CD4-positive, alpha-beta T cell treated with Interleukin-1 beta for 1 hour (primary cell): Measurements from ENCODE around the gene LRCH2.

Source experiments
- DNase-seq, 2 donors: peaks; one replicate each; pipeline ENCODE4 v3.0.0-alpha.2; 2020 to 2022

LRCH2 gene

DNA sequence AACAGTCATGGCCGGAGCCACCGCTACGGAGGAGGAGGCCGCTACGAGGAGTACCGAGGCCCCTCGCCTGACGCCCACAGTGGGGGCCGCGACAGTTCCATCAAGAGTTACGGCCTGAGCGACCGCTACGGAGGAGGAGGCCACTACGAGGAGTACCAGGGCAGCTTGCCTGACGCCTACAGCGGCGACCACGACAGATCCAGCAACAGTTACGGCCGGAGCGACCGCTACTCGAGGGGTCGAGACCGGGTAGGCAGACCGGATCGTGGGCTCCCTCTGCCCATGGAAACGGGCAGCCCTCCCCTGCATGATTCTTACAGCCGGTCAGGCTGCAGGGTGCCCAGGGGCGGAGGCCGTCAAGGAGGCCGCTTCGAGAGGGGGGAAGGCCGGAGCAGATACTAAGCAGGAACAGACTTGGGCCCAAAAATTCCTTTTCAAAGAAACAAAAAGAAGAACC, 41.6 kb downstream of the LRCH2 start:
- no peak for DNase-seq

DNA sequence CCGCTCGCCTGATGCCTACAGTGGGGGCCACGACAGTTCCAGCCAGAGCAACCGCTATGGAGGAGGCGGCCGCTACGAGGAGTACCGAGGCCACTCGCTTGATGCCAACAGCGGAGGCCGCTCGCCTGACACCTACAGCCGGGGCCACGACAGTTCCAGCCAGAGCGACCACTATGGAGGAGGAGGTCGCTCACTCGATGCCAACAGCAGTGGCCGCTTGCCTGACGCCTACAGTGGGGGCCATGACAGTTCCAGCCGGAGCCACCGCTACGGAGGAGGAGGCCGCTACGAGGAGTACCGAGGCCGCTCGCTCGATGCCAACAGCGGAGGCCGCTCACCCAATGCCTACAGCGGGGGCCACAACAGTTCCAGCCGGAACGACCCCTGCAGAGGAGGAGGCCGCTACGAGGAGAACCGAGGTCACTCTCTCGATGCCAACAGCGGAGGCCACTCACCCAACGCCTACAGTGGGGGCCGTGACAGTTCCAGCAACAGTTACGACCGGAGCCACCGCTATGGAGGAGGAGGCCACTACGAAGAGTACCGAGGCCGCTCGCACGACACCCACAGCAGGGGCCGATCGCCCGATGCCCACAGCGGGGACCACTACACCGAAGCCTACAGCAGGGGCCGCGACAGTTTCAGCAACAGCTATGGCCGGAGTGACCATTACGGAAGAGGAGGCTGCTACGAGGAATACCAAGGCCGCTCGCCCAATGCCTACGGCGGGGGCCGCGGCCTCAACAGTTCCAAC, 42.2 kb downstream of the LRCH2 start:
- DNase-seq, result no peak

DNA sequence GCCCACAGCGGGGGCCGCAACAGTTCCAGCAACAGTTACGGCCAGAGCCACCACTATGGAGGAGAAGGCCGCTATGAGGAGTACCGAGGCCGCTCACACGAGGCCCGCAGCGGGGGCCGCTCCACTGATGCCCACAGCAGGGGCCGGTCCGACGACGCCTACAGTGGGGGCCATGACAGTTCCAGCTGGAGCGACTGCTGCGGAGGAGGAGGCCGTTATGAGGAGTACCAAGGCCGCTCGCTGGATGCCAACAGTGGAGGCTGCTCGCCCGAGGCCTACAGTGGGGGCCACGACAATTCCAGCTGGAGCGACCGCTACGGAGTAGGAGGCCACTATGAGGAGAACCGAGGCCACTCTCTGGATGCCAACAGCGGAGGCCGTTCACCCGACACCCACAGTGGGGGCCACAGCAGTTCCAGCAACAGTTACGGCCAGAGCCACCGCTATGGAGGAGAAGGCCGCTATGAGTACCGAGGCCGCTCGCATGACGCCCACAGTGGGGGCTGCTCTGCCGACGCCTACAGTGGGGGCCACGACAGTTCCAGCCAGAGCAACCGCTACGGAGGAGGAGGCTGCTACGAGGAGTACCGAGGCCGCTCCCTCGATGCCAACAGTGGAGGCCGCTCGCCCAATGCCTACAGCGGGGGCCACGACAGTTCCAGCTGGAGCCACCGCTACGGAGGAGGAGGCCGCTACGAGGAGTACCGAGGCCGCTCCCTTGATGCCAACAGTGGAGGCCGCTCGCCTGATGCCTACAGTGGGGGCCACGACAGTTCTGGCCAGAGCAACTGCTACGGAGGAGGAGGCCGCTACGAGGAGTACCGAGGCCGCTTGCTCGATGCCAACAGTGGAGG, 43.0 kb downstream of the LRCH2 start:
- DNase-seq, result no peak

DNA sequence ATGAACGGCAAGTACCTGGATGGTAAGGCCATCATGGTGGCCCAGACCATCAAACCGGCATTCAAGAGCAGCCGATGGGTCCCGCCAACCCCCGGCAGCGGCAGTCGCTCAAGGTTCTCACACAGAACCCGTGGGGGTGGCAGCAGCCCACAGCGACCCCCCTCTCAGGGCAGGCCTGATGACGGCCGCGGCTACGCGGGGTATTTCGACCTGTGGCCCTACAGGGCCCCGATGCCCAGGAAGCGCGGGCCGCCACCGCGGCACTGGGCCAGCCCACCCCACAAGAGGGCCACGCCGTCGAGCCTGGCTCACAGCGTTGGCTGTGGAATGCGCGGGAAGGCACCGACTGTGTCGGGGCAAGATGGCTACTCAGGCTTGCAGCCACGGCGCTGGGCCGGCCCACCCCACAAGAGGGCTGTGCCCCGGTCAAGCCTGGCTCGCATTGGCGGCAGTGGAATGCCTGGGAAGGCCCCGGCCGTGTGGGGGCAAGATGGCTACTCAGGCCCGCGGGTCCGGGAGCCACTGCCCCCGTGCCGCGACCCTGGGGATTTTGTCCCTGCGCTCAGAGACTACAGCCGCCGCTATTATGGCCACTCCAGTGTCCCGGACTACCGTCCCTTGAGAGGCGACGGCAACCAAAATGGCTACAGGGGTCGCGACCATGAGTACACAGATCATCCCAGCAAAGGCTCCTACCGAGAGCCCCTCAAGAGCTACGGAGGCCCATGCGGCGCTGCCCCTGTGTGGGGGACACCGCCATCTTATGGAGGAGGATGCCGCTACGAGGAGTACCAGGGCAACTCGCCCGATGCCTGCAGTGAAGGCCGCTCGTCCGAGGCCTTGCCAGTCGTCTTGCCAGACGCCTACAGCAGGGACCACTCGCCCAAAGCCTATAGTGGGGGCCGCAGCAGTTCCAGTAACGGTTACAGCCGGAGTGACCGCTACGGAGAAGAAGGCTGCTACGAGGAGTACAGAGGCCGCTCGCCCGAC, 44.0 kb downstream of the LRCH2 start:
- DNase-seq, result no peak

DNA sequence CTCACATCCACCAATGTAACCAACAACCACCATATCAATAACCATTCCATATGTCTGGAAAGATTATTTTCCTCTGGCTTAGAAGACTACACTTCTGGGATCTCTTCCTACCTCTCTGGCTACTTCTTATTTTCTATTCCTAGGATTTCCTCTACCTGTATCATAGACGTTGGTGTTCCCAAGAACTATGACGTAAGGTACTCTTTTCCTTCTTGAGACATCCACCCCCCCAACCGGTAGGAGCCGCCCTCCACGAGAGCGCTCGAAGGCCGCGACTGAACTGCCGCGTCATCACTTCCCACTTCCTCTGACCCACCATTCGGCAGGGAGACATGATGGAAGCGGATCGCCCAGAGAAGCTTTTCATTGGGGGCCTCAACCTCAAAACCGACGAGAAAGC, 44.8 kb downstream of the LRCH2 start, which contains the start of gene RBMXL3:
Gene RBMXL3, plus strand, starts transcription at position 301 of the 400 bp plus-strand sequence. Its CDS starts 32 bp downstream, at position 333.
- no peak for DNase-seq

DNA sequence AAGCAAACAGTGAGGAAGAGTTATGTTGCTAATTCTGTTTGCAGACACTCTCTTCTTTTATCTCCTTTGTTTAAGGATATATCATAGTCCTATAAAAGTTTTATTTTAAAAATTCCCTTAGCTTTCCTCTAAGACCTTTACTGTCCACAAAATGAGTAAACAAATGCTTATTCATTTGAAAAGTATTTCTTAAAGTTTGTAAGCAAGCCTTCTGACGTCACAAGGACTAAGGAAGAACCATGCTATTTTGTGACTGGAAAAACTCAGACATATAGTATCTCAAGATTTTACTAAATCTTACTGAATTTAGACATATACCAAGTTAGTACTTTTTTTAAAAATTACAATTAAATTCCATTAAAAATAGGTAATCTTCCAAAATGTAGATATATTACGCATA, 49.9 kb downstream of the LRCH2 start:
- no peak for DNase-seq

DNA sequence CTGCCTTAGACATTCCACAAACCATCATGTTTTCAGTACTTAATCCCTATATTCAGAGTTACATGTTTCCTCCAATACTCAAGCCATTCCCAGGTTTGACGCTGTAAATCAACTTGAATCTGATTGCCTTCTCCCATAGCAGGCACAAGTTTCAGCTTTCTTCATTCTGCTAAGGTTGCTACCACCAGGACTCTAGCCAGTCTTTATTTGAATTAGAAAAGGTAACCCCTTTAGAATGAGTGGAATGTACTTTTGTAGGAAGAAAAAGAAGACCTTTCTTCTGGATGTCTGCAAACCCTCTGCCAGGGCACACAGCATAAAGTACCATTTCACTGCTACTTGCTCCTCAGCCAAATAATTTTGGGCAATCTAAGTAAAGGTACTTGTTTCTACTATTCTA, 55.4 kb downstream of the LRCH2 start:
- DNase-seq, result no peak

DNA sequence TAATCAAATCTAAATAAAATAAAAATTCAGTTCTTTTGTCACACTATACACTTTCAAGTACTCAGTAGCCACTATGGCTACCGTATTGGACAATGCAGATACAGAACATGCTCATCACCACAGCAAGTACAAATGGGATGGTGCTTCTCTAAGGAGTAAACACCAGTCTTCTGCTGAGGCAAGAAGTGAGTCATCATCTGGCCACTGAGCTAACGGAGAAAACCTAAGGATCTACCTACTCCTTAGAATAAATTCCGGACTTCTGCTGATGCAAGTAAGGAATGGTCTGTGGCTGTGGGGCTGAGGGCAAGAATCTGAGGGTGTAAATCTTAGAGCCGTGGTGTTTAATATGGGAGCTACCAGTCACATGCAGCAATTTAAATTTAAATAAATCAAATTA, 56.0 kb downstream of the LRCH2 start:
- DNase-seq, result no peak

DNA sequence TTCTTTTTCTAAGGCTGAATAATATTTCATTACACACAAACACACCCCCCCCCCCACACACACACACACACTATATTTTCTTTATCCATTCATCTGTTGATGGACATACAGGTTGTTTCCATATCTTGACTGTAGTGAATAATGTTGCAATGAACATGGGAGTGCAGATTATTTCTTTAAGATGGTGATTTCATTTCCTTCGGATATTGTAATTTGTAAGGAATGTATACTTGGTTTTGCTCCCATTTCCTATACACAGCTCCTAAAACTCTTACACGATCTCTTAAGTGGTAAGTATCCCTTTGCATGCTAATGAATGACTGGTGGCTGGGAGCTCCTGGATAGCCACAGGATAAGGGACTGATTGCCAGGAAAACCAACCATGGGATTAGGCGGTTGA, 59.3 kb downstream of the LRCH2 start:
- no peak for DNase-seq

DNA sequence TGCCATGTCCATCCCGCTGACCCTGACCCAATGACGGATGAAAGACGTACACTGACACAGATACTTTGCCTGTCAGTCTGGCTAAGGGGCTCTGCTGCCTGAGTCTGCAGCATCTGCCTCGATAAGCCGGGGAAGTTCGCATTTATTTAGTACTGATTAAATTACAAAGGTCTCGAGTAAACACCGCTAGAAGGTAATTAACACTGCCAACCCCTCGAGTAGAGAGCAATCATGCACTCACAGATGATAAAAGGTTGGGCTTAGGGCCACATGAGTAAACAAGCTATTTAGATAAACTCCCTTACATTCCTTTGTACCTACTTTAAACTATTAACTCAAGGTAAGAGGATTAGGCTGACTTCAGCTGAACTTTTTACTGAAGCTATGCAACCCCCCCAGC, 60.7 kb downstream of the LRCH2 start:
- DNase-seq, result no peak

DNA sequence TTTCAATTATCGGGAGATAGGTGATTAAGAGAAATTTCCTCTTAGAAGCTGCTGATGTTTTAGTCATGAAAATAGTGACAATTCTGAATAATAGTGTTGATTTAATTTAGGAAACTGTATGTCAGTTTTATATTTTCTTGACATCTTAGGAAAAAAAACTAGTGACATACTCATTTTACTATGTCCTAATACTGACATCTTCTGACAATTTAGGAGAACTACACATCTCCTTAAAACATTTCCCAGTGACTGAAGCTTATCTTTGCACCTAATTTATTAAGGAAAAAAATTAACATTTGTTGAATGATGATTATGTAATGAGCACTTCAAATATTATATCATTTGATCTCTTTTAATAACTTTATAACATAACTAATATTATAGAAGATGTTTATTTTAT, 86.7 kb downstream of the LRCH2 start:
- no peak for DNase-seq

DNA sequence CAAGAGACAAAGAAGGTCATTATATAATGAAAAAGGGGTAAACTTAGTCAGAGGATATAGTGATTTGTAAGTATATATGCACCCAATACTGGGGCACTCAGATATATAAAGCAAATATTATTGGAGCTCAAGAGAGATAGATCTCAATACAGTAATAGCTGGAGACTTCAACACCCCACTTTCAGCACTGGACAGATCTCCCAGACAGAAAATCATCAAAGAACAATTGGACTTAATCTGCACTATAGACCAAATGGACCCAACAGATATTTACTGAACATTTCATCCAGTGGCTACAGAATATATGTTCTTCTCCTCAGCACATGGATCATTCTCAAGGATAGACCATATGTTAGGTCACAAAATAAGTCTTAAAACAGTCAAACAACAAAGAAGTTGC, 91.8 kb downstream of the LRCH2 start:
- no peak for DNase-seq

DNA sequence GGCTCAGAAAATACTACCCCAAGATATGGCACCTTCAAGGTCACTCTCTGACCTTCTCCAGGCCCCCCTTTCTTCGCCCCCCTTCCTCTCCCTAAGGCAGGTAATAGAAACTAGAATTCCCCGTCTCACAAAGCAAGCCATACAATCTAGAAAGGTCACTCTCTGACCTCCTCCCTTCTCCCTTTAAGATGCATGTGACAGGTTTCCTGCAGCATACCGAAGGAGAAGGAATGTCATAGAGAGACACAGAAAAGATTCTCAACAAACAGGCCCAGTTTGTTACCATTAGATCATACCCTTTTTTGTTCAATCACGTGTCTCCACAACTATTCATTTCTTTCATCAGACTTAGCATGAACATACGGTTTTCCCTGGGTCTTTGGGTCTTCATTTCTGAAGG, 95.9 kb downstream of the LRCH2 start:
- no peak for DNase-seq

DNA sequence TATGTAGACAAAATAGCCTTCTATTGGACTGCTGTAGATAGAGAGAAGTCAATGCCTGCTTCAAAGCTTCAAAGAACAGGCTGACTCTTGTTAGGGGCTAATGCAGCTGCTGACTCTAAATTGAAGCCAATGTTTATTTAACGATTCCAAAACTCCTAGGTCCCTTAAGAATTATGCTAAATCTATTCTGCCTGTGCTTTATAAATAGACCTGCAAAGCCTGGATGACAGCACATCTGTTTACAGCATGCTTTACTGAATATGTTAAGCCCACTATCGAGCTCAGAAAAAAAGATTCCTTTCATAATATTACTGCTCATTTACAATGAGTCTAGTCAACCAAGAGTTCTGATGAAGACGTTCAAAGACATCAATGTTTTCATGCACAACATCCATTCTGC, 99.5 kb downstream of the LRCH2 start:
- DNase-seq, result no peak

DNA sequence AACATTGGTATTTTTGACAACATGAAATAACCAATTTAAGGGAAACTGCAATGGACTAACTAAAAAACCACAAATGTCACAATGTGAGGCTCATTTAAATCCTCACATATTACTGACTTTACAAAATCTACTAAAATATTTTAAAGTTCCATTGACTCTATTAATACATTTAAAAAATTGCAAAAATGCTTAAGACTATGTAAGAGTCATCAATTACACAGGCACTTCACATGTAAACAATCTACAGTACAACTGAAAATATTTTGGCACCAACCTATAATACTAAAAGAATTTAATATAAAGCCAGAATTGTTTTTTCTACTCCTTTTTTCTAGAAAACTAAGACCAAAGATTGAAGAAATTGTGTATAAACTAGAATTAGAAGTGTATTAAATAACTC, 121.5 kb downstream of the LRCH2 start:
- DNase-seq, result no peak

DNA sequence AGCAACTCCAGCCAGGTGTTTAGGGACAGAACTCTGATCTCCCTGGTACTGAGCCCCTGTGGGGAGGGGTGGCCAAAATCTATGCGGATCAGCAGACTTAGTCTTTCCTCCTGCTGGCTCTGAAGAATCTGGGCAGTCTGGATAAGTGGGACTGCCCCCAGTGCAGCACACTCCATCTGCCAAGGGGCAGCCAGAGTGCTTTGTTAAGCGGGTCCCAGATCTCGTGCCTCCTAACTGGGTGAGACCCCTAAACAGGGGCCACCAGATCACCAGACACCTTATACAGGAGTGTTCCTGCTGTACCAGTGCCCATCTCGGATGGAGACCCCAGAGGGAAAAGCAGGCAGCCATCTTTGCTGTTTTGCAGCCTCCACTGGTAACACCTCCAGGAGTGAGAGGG, 135.0 kb downstream of the LRCH2 start:
- no peak for DNase-seq

DNA sequence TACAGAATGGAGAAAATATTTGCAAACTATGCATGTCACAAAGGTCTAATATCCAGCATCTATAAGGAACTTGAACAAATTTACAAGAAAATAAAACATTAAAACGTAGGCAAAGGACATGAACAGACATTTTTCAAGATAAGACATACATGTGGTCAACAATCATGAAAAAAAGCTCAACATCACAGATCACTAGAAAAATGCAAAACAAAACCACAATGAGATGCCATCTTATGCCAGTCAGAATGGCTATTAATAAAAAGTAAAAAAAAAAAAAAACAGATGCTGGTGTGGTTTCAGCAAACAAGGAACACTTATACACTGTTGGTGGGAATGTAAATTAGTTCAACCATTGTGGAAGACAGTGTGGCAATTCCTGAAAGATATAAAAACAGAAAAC, 140.7 kb downstream of the LRCH2 start:
- DNase-seq, result no peak

DNA sequence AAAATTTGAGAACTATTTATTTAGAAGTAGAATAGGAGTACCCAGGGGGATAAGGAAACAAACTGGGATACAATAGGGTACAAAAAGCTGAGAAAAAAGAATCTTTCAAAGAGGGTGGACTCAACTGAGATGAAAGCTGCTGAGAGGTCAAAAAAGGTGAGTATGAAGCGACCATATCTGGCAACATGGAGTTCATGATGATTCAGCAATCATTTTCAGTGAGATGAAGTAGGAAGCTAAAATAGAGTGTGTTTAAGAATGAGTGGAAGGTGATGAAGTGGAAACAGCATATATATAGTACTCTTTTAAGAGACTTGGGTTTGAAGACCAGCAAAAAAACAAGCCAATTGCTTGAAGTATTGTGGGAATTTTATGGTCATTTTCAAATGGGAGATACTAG, 144.5 kb downstream of the LRCH2 start:
- DNase-seq, result no peak

DNA sequence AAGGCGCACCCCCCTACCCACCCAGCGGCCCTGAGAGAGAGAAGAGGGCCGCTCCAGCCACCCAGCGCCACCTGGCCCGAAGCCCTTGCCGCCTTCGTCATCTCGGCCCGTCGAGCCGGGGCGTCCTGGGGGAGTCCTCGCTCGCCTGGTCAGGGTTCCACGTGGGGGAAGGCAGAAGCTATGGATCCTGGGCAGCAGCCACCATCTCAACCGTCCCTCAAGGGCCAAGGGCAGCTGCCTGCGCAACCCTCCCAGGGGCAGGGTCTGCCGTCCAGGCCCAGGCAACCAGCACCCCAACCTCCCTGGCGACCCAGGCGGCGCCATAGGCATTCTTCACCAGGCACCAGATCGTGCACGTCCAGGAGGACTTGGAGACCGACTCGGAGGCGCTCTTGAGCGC, 165.0 kb downstream of the LRCH2 start:
- DNase-seq, result no peak

DNA sequence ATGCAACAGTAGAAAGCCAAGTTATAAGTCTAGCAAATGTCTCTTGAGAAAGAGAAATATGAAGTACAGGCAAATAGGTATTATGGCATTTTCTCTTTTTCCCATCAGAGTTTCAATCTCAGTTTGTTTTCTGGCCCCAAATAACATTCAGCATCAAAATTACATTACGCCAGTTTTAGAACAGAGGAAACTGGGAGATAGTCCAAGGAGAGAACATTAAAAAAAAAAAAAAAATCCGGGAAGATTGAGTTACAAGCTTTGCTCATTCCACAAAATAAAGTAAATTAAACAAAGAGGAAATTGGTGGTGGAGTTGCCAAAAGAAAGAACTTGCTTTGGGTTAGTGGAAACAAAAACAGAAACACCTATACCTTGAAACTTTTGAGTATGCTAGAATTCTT, 166.1 kb downstream of the LRCH2 start:
- no peak for DNase-seq

DNA sequence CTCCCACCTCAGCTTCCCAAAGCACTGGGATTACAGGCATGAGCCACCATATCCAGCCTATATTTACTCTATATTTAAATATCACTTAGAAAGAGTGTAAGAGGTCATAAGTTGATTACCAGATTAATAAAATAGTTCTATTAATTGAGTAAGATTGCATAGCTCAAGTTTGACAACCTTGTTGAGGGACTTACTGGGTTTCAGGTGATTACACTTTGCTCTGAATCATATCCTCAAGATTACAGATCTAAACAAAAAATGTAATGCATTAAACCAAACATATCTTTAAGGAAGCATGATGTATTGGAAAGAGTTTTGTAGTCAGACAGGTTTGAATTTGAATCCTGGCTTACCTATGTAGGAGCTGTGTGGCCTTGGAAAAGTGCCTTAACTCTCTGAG, 168.6 kb downstream of the LRCH2 start:
- DNase-seq, result no peak
